Measurements from ENCODE around the gene RAP1GAP2.
"Not testable (repeated sequence)": the region's sequence is repeated elsewhere in the genome, so short reads cannot be mapped to it uniquely, and the experiment has no call there.

The RAP1GAP2 gene

DNA sequence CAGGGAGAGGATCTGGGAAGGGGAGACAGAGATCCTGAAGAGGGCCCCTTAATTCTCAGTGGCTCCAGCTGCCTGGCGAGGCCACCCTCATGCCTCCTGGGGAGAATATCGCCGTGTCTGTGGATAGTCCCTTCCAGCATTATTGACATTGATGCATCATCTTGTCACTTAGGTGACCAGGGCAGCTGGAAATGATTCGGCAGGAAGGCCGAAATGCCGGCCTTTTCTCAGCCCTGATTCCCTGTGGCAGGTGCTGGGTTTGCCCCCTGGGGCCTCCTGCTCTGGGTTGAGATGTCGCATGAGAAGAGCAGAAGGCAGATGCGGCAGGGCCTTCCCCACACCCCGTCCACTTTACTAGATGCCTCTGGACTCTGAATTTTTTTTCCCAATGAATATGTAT lies 89.5 kb downstream of the RAP1GAP2 start:
- no peak for DNase-seq (ENCODE audit: low read depth)

DNA sequence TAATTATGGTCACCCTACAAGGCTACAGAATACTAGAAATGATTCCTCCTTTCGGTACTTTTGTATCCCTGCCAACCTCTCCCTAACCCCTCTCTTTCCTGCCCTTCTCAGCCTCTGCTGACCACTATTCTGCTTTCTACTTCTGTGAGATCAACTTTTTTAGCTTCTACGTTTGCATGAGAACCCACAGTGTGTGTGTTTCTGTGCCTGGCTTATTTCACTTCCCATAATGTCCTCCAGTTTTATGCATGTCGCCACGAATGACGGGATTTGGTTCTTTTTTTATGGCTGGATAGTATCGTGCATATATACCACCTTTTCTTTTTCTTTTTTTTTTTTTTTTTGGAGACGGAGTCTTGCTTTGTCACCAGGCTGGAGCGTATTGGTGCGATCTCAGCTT lies 92.1 kb downstream of the RAP1GAP2 start:
- no peak for DNase-seq (ENCODE audit: low read depth)

DNA sequence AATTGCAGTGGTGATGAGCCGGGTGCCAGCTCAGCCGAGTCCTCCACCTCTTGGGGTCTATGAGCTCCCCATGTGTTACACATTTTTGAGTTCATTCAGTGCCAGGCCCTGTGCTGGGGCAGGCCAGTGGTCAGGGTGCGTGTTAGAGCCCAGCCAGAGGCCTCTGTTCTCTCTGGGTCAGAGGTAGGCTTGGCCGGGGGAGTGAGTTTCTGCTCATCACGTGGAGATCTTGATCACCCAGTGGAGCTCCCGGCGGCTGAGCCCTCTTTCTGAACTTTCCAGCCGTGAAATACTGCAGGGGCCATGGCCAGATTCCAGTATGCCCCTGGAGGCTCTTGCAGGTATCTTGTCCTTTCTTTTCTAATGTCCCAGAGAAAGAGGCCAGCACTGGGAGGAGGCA lies 93.0 kb downstream of the RAP1GAP2 start:
- no peak for DNase-seq (ENCODE audit: low read depth)

DNA sequence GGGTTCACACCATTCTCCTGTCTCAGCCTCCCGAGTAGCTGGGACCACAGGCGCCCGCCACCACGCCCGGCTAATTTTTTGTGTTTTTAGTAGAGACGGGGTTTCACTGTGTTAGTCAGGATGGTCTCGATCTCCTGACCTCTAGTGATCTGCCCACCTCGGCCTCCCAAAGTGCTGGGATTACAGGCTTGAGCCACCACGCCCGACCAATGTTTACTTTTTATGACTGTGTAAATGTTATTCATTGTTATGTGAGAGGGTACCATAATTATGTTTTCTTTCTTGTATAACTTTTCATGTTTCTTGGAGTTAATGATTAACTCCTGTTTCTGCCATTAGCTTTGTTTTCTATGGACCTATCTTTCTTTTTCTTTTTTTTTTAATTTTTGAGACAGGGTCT lies 94.5 kb downstream of the RAP1GAP2 start:
- not testable (repeated sequence) for DNase-seq (ENCODE audit: low read depth)

DNA sequence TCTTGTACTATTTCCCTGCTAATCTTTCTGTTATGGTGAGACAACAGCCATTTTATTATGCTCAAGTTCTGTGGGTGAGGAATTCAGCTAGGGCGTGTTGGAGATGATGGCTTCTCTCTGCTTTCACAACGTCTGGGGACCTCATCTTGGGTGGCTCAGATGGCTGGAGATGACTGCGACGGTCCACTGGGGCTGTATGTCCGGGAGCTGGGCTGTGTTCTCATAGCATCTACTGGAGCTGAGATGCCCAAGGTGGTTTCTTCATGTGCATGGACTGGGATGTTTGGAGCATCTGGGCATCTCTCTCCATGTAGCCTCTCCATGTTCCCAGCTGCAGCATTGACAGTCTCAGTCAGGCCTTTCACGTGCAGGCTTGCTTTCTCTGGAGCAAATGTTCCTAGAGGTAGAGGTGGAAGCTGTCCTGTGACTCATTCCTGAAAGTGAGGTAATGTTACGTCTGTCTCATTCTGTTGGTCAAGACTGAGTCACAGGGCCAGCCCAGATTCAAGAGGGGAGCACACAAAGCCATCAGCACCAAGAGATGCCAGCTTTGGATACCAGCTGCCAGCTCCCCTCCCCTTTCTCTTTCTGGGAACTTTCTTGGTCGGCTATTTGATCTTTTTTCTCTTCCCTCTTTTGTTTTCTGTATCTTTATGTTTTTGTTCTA lies 96.2 kb downstream of the RAP1GAP2 start:
- no peak for DNase-seq (ENCODE audit: low read depth)

DNA sequence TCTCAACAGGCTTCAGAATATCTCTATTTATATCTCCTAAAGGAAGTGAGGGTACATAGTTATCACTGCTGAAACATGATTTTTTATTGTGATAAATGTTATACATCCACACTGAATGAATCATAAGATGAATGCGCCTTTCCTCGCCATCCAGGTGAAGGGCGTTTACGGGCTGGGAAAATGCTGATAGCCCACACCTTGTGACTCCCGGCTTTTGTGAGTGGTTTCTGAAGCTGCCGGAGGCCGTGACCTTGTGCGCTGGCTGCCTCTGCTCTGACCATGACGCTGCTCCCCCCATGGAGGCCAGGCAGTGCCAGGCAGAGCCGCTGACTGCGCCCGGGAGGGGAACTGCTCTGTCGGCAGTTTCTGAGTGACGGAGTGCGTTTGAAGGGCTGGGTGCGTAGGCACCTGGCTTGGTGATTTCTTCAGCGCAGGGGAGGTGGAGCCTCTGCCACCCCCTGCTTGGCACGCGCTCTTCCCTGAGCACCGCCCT lies 97.2 kb downstream of the RAP1GAP2 start:
- DNase-seq (ENCODE audit: low read depth) = no peak

DNA sequence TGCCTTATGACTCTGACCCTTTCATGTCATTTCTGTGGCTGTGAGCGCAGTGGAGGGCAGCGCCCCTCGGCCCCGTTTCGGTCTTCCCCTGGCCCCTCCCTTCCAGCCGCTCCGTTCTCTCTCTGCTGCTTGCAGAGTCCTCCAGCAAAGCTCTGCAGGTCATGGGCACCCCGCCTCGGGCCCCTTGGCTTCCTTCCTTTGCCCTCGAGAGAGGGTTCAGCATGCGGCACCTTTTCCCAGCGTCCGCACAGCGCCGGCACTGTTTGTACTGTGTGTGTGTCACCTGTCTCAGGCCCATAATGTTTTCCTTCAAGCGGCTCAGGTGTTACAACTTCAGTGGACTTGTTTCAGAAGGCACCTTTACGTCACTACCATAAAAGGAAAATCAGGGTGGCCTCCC lies 98.5 kb downstream of the RAP1GAP2 start:
- DNase-seq (ENCODE audit: low read depth) = no peak

DNA sequence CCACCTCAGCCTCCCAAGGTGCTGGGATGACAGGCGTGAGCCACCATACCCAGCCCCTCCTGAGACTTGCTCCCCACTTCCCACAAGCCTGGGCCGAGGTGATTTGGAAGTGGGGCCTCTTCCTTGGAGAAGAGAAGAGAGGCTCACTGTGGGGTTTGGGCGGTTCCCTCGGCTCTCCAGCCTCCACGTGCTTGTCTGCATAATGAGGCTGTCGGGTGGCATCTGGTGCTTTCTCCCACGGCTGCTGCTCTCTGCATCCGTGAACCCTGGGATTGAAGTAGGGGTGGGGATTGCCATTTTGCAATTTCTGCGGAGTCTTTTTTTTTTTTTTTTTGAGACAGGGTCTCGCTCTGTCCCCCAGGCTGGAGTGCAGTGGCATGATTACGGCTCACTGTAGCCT lies 101.4 kb downstream of the RAP1GAP2 start:
- DNase-seq (ENCODE audit: low read depth) = no peak

DNA sequence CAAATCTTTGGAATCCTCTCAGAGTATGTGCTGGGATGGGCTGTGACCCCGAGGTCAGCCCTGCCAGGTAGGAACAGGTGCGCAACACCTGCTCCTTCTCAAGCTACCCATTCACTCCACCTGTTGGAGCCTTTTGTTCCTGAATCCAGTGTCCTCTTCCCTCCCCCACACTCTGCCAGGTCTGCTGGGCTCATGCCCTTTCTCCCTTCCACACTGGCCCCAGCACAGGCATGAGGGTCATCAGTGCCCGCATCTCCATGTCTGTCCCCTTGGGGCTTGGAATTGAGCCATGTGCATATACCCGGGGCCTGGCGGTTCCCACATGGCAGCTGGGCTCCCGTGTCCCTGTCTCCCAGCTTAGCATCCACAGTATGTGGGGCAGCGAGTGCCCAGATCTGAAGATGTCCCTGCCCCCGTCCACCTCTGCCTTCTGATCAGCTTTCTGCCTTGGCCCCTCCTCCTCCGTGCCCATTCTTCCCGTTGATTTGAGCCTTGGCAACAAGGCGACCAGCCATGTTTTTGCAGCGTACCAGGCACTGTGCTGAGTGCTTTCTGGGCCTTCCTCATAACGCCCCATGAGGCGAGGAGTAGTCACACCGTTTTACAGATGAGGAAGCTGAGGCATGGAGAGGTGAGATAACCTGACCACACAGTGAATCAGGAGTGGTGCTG lies 102.2 kb downstream of the RAP1GAP2 start:
- DNase-seq (ENCODE audit: low read depth) = no peak

DNA sequence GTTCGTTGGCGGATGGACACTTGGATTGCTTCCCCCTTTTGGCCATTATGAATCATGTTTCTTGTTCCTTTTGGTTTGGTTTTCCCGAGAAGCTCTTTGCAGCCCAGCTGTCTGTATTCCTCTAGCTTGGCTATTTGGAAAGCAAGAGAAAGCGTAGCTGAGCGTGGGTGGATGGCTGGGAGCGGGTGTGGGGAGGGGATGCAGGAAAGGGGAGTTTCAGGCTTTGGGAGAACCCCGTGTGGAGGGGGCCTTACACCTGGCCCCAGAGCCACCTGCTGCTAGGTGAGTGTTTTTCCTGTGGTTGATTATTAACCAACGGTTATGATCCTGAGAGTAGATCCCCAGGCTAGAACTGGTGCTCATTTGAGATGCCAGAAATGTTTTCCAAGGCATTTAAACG lies 103.7 kb downstream of the RAP1GAP2 start:
- DNase-seq (ENCODE audit: low read depth) = no peak

DNA sequence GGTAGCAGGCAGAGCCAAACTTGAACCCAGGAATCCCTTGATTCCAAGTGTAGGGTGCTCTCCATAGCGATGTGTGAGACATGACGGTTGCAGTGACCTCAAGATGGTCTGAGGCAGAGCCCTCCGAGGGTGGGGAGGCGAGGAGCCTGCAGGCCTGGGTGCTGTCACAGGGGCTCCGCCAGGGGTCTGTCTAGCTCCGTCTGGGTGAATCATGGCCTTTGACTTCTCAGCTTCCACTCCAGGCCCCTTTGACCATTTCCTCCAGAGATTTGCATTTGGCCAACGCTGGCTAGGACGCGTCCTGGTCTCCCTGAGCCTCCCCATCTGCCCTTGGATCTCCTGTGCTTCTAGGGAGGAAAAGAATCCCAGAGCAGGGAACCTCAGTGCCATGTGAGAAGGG lies 104.6 kb downstream of the RAP1GAP2 start:
- DNase-seq (ENCODE audit: low read depth) = no peak

DNA sequence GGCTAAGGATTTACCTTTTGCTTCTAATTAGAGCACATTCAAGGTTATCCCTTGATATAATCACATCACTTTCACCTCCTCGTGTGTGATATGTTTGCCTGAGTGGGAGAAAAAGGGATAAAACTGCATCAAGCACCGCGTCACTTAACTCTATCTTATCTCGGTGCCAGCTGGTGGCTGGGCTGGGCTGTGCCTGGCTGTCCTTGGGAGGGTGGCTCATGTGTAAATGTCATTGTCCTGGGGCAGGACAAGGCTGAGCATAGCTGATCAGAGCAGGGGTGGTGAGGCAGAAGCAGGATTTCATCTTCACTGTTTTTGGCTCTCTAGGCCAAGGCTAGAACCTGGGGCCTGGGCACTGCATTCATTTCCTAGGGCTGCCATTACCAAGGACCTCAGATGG lies 105.3 kb downstream of the RAP1GAP2 start:
- no peak for DNase-seq (ENCODE audit: low read depth)

DNA sequence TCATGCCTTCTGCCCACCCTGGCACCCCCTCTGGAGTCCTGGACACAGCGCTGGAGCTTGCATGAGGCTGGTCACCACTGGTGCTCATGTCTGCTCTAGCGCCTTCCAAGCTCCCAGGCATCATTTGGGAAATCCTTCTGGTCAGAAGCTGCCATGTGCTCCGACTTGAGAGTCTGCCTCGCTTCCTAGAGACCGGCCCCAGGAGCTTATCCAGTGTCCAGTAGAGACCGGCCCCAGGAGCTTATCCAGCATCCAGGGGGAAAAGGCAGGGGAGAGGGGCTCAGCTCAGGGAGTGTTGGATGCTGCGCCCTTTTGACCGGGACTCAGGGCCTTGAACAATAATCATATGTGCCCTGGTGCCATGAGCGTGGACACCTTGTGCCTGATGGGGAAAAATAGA lies 106.3 kb downstream of the RAP1GAP2 start:
- no peak for DNase-seq (ENCODE audit: low read depth)

DNA sequence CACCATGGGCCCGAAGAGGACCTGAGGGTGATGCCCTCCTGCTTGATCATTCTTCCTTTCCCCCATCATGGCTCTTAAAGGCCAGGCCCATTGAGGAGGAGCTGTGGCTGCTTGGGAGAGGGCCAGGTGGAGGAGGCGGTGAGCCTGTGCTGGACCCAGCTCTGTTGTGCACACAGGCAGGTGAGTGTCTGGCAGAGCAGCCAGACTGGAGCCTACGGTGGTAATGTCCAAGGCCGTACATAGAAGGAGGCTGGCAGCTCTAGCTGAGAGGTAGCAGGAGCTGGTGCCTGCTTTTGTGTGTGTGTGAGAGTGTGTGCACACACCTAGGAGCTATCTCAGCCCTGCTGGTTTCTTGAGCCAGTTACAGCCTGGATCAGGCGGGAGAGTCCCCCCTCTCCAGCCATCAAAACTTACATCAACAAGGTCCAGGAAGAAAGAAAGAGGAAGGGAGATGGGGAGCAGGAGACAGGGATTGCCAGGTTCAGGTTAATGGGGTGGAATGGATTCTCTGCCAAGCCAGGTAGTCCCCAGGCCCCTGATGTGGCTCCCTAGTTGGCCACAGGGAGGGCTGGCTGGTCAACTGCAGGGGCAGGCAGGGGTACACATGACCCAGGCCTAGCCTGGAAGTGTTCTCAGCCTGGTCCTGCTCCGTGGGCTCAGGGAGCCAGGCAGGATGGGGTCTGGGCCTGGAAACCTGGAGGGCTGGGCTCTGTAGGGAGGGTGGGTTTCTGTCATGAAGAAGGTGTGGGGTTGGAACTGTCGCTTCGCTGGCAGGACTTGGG lies 107.1 kb downstream of the RAP1GAP2 start:
- no peak for DNase-seq (ENCODE audit: low read depth)

DNA sequence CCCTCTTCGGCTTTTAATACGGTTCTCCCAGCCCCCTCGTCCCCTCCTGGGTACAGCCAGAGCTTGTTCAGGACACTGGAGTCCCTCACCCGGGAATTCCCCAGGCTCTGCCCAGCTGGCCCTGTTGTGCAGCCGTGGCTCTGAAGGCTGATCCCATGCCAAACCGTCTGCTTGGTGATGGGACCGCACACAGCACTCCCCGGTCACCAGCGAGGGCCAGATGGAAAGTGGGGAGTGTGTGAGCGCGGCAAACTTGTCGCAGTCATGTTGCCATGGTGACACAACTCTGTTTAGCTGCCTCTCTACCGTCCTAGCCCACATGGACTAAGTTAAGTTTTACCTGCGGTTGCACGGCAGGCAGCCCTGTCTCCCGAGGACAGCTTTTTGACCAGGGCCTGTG lies 107.9 kb downstream of the RAP1GAP2 start:
- DNase-seq (ENCODE audit: low read depth) = no peak

DNA sequence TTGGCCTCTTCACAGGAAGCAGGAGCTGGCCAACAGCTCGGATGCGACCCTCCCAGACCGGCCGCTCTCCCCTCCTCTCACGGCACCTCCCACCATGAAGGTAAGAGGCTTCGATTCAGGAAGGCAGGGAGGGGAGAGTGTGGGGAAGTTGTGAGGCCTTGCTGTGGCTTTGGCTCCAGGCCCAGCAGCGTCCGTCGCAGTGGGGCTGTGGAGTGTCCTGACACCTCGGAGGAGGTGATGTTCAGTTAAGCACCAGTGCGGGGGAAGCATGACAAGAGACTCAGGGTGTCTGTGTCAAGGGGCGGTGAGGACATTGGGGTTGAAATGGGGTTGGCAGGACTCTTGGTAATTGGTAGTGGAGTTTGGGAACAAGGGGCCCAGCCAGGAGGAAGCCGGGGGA lies 109.0 kb downstream of the RAP1GAP2 start:
- DNase-seq (ENCODE audit: low read depth) = no peak

DNA sequence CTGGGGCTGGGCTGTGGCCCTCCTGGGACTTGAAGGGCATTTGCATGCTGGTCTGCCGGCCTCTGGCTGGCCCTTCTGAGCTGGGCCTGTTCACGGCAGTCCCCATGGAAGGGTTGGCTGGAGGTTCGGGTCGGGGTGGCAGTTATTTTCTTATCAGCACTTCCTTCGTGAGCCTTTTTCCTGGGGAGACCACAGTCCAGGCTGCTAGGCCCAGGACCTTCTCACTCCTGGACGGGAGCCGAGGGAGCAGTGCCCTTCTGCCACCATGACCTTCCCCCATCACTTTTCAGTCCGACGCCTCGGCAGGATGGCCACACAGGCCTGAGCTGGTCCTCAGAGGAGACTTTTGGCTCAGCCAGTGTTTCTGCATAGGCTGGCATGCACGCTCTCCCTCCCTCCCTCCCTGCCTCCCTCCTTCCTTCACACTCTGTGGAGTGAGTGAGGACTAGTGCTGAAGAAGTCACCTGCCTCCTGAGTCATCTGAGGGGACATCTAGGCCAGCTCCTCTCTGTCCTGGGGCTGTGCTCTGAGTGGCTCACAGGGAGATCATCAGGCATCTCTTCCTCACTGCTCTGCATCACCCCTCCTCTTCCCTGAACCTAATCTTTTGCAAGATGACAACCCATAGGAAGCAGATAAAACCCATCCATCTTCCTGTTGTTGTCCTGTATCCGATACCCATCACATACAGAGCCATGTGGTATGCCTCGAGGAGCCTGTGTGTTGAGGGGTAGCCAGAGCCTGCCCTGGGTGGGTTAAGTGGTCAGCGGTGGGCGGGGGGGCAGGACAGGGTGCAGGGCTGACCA lies 109.7 kb downstream of the RAP1GAP2 start:
- no peak for DNase-seq (ENCODE audit: low read depth)

DNA sequence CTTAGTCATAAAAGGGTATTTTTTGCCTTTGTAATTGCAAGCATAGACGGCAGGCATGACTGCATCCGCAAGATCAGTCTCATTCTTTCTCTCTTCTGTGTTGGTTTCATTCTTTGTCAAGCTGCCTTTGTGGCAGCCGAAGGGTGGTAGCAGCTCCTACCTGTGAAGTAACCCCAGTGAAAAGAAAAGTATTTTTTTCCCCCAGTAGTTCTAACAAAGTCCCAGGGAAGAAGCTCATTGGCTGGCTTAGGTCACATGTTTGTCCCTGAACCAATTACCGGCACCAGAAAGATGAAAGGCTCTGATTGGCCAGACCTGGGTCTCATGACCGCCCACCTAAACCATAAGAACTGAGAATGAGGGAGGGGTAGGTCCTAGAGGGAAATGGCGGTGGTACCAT lies 110.7 kb downstream of the RAP1GAP2 start:
- no peak for DNase-seq (ENCODE audit: low read depth)

DNA sequence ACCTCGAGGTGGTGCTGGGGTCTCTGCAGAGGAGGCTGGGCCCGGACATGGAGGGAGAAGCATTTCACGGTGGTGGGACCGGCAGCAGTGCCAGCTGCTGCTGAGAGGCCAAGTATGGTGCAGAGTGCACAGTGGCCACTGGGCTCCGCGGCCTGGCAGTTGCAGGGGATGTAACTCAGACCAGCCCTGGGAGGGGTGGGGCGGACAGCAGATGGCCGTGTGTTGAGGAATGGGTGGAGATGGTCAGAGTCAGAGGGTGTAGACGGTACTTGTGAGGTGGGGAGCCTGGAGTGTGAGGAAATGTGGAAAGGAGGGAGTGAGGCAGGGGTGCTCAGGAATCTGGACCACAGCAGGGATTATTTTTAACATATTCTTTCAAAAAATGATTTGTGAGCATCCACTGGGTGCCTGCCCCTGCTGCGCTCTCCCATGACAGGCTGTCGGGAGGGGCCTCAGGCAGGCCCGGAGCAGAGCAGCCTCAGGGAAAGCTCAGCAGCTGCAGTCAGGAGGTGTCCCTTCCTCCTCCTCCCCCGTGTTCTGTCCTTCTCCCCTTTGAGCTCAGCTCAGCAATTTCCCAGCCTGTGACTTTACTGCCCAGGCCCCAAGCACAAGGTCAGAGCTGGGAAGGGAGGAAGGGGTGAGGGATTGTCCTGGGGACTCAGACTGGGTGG lies 113.1 kb downstream of the RAP1GAP2 start:
- DNase-seq (ENCODE audit: low read depth) = no peak

DNA sequence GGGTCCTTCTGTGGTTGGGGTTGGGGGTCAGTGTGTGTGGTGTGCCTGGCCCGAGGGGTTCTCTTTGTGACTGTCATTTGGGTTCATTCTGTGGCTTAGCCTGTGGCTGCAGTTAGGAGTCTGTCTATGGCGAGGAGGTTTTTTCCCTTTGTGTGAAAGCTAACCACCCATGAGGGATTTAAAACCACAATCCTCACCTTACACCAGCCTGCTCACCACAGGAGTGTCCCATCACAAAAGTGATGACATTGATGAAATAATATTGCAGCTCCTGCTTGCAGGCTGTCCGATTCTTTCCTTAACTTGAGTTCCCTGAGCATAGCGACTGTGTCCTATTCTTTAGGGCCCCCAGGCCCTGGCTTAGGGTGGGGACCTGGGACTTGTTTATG lies 113.6 kb downstream of the RAP1GAP2 start:
- no peak for DNase-seq (ENCODE audit: low read depth)

DNA sequence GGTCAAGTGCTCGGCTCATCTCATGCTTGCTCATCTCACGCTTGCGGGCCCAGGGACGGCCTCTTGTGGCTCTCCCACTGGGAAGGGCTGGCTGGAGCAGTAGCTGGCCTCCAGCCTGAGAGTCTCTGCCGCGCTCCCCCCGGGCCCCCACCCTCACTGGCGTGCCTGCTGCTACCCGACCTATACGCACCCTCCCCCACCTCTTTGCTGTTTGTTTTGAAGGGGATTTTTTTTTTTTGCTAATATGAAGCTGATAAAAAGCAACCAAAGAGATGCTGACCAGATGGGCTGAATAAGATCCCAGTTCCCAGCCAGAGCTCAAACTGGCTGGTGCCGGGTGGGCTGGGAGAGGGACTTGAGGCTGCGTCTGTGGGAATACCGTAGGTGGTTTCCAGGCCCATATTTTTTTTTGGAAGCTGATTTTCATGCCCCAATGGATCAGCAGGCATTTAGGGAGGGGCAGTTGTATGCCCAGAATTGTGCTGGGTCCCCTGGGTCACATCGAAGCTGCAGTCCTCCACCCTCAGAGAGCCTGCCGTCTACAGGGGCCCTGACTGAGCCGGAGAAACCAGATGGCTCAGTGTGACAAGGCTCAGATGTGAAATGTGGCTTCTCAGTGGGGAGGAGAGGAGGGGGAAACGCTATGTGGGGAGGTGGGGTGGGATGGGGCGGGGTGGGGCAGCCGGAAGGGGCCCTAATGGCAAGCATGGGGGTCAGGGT lies 115.0 kb downstream of the RAP1GAP2 start:
- DNase-seq (ENCODE audit: low read depth) = no peak

Data from stimulated activated CD8-positive, alpha-beta memory T cell treated with anti-CD3 and anti-CD28 coated beads, Interleukin-12 subunit alpha, Interleukin-12 subunit beta, amount 100 ng/mL, for 1 hour (primary cell).